HepG2 (cell line): Measurements from ENCODE around the gene CCDC80. TPM values are rescaled to one million over a fixed set of nuclear protein-coding genes. Genes with fewer than 3 reads are reported as not detected.
A peak's percentile ranks its signal among the peaks of the same experiment; 100 is the strongest.

Experiments used
- CENPX ChIP-seq: sonication (generic); formaldehyde crosslinking; IDR thresholded peaks from 2 replicates; pipeline ENCODE4 v1.9.0; 2021; ENCODE audit warnings: mild to moderate bottlenecking, missing genetic modification reagents, moderate library complexity
- CHCHD3 ChIP-seq: sonication (generic); formaldehyde crosslinking; IDR thresholded peaks from 2 replicates; pipeline ENCODE4 v1.8.0; 2022; ENCODE audit warnings: mild to moderate bottlenecking, missing genetic modification reagents, moderate library complexity
- CREBL2 ChIP-seq: sonication (generic); formaldehyde crosslinking; IDR thresholded peaks from 2 replicates; pipeline ENCODE4 v1.8.1; 2023; ENCODE audit warnings: missing genetic modification reagents, mild to moderate bottlenecking, borderline replicate concordance
- ELF4 ChIP-seq: sonication (generic); formaldehyde crosslinking; IDR thresholded peaks from 2 replicates; pipeline ENCODE4 v1.5.0; 2020; ENCODE audit warnings: missing genetic modification reagents, mild to moderate bottlenecking, moderate library complexity, borderline replicate concordance
- ESRRA ChIP-seq: sonication (generic); formaldehyde crosslinking; IDR thresholded peaks from 2 replicates; pipeline ENCODE4 v1.5.1; 2020; ENCODE audit warnings: mild to moderate bottlenecking, low read depth, missing genetic modification reagents
- FOXO1 ChIP-seq: sonication (generic); formaldehyde crosslinking; IDR thresholded peaks from 2 replicates; pipeline ENCODE4 v1.4.0; 2020; ENCODE audit warnings: missing genetic modification reagents
- GATAD1 ChIP-seq: IDR thresholded peaks from 2 replicates; pipeline ENCODE4 v1.6.1; 2016; ENCODE audit warnings: missing genetic modification reagents, missing compliant biosample characterization
- HDAC1 ChIP-seq: sonication (generic); formaldehyde crosslinking; IDR thresholded peaks from 2 replicates; pipeline ENCODE4 v1.5.1; 2020; ENCODE audit warnings: mild to moderate bottlenecking, missing genetic modification reagents
- HHEX ChIP-seq: IDR thresholded peaks from 2 replicates; pipeline ENCODE4 v1.6.1; 2016; ENCODE audit warnings: control low read depth
- KAT7 ChIP-seq: IDR thresholded peaks from 2 replicates; pipeline ENCODE4 v1.6.1; 2018; ENCODE audit warnings: borderline replicate concordance, missing compliant biosample characterization
- MIXL1 ChIP-seq: IDR thresholded peaks from 2 replicates; pipeline ENCODE4 v1.6.1; 2016
- NAIF1 ChIP-seq: sonication (generic); formaldehyde crosslinking; IDR thresholded peaks from 2 replicates; pipeline ENCODE4 v1.5.0; 2020; ENCODE audit warnings: mild to moderate bottlenecking, missing genetic modification reagents, borderline replicate concordance
- NFE2L2 ChIP-seq: fragments of 150-350 bp; IDR thresholded peaks from 2 replicates; pipeline ENCODE4 v1.6.1; 2014; ENCODE audit warnings: low read length
- NFYC ChIP-seq: IDR thresholded peaks from 2 replicates; pipeline ENCODE4 v1.6.1; 2016; ENCODE audit warnings: missing genetic modification reagents, missing compliant biosample characterization
- NRL ChIP-seq: sonication (generic); formaldehyde crosslinking; IDR thresholded peaks from 2 replicates; pipeline ENCODE4 v1.5.0; 2020; ENCODE audit warnings: missing genetic modification reagents, mild to moderate bottlenecking, moderate library complexity, borderline replicate concordance
- PHF5A ChIP-seq: IDR thresholded peaks from one replicate; pipeline ENCODE4 v1.6.1; 2018; ENCODE audit warnings: low read depth, missing genetic modification reagents; ENCODE audit not compliant: unreplicated experiment
- YEATS2 ChIP-seq: sonication (generic); formaldehyde crosslinking; IDR thresholded peaks from 2 replicates; pipeline ENCODE4 v1.4.0; 2020; ENCODE audit warnings: missing genetic modification reagents, borderline replicate concordance
- ZBTB26 ChIP-seq: IDR thresholded peaks from 2 replicates; pipeline ENCODE4 v1.6.1; 2016; ENCODE audit warnings: missing compliant biosample characterization, missing genetic modification reagents, borderline replicate concordance
- ZBTB38 ChIP-seq: sonication (generic); formaldehyde crosslinking; IDR thresholded peaks from 2 replicates; pipeline ENCODE4 v1.5.1; 2020; ENCODE audit warnings: mild to moderate bottlenecking, missing genetic modification reagents
- ZBTB42 ChIP-seq: sonication (generic); formaldehyde crosslinking; IDR thresholded peaks from 2 replicates; pipeline ENCODE4 v1.5.0; 2020; ENCODE audit warnings: mild to moderate bottlenecking, missing genetic modification reagents
- ZBTB46 ChIP-seq: sonication (generic); formaldehyde crosslinking; IDR thresholded peaks from 2 replicates; pipeline ENCODE4 v1.4.0; 2020; ENCODE audit warnings: mild to moderate bottlenecking, missing genetic modification reagents, borderline replicate concordance
- ZFP36 ChIP-seq: fragments of 150-350 bp; IDR thresholded peaks from 2 replicates; pipeline ENCODE4 v1.6.1; 2018; ENCODE audit warnings: borderline replicate concordance, low read length, low read depth; ENCODE audit not compliant: partially characterized antibody
- ZFP36L1 ChIP-seq: sonication (generic); formaldehyde crosslinking; IDR thresholded peaks from 2 replicates; pipeline ENCODE4 v1.8.0; 2022; ENCODE audit warnings: mild to moderate bottlenecking, missing genetic modification reagents, moderate library complexity
- ZGPAT ChIP-seq: IDR thresholded peaks from 2 replicates; pipeline ENCODE4 v1.6.1; 2016; ENCODE audit warnings: mild to moderate bottlenecking
- ZNF331 ChIP-seq: sonication (generic); formaldehyde crosslinking; IDR thresholded peaks from 2 replicates; pipeline ENCODE4 v1.4.0; 2020; ENCODE audit warnings: missing genetic modification reagents
- ZNF367 ChIP-seq: sonication (generic); formaldehyde crosslinking; IDR thresholded peaks from 2 replicates; pipeline ENCODE4 v1.4.0; 2020; ENCODE audit warnings: missing genetic modification reagents, borderline replicate concordance
- ZNF543 ChIP-seq: sonication (generic); formaldehyde crosslinking; IDR thresholded peaks from 2 replicates; pipeline ENCODE4 v1.4.0; 2020; ENCODE audit warnings: mild to moderate bottlenecking, missing genetic modification reagents
- polyA plus RNA-seq, 8 experiments: library from polyadenylated mRNA; depleted of rRNA in 3 of 8; stranded (reverse) in 7 of 8; unstranded in 1 of 8; fragments of >200 nt; fragmentation: Illumina TruSeq in 4 of 8; extraction: Trizol in 4 of 8; gene quantifications; 2 replicates each; pipeline versions ENCODE4 v1.2.1 to v1.2.3, GENCODE V29; 2011 to 2016; ENCODE audit warnings: low read depth in 4 of 8, missing spikeins in 1 of 8, mixed read lengths in 1 of 8; ENCODE audit not compliant: insufficient read depth in 1 of 8
- total RNA-seq, 5 experiments: library from RNA; depleted of rRNA; stranded (reverse); fragments of >200 nt; fragmentation: Illumina TruSeq; extraction: Trizol; gene quantifications; 2 replicates each; pipeline ENCODE4 v1.2.3, GENCODE V29; 2016; ENCODE audit warnings: low read depth in 1 of 5

Gene CCDC80
- total and polyA plus RNA-seq, 2 of the 13 experiments (the other 11 are each of a cell fraction or from before 2014, with no cell fraction given) = not detected

- TF ChIP-seq ZBTB26 (CRISPR knock-in tag) (no peak), NRL (CRISPR knock-in tag) (peak; percentile 60), CENPX (CRISPR knock-in tag) (no peak), ELF4 (peak; percentile 90; the same call in 1 of the 2 replicates), MIXL1 (CRISPR knock-in tag) (no peak), ZBTB46 (CRISPR knock-in tag) (no peak), ZNF367 (CRISPR knock-in tag) (no peak), ZGPAT (peak; percentile 93), HDAC1 (CRISPR knock-in tag) (peak; percentile 92), ZBTB42 (no peak), ZNF331 (CRISPR knock-in tag) (peak; percentile 75; the same call in 1 of the 2 replicates), CREBL2 (CRISPR knock-in tag) (peak; percentile 30; the same call in 1 of the 2 replicates), NFYC (no peak; the same call in 1 of the 2 replicates), KAT7 (CRISPR knock-in tag) (peak; percentile 60; the same call in 1 of the 2 replicates), ZFP36 (no peak), ZFP36L1 (peak; percentile 94), ZBTB38 (CRISPR knock-in tag) (no peak), CHCHD3 (CRISPR knock-in tag) (peak; percentile 80; the same call in 1 of the 2 replicates), FOXO1 (no peak), NAIF1 (CRISPR knock-in tag) (peak; percentile 96), NFE2L2 (no peak), YEATS2 (peak; percentile 95), PHF5A (CRISPR knock-in tag) (peak; percentile 44), ESRRA (CRISPR knock-in tag) (no peak; the same call in 1 of the 2 replicates), HHEX (CRISPR knock-in tag) (no peak; the same call in 1 of the 2 replicates), GATAD1 (peak; percentile 95), ZNF543 (CRISPR knock-in tag) (peak; percentile 58; the same call in 1 of the 2 replicates)
Measured at GRCh38 chr3:112561734-112562529, 79.0 kb downstream of the CCDC80 start, which contains the start of the genes ATG3 and SLC35A5 (continued).
